HG03457 (cell line): ENCODE measurements around the gene TNFAIP8L3.

ENCODE experiments used
- ATAC-seq: cut with Tn5 transposase; IDR thresholded peaks from one replicate; pipeline ENCODE4 v1.9.1; 2021; ENCODE audit warnings: moderate number of reproducible peaks; ENCODE audit not compliant: unreplicated experiment

TNFAIP8L3 gene

GRCh38 chr15:51011212-51011611 is 83.5 kb downstream of the TNFAIP8L3 start:
- ATAC-seq = no peak

- ATAC-seq = no peak
Measured at GRCh38 chr15:51007131-51007666, 87.5 kb downstream of the TNFAIP8L3 start.
